BJ (cell line): ENCODE measurements around the gene RNPEP. TPM values are rescaled to one million over a fixed set of nuclear protein-coding genes. Genes with fewer than 3 reads are reported as not detected.

Experiments used
- CTCF ChIA-PET: fragments of 350-600 bp; formaldehyde crosslinking; extraction: SDS; loops from one replicate; lab custom pipeline; 2021; ENCODE audit warnings: antibody characterized with exemption, inconsistent platforms; lab: Yijun Ruan, JAX
- POLR2A ChIA-PET: fragments of 300-600 bp; sonication (Branson Sonifier 250); formaldehyde crosslinking; extraction: SDS; loops from one replicate; lab custom pipeline; 2021; ENCODE audit warnings: antibody characterized with exemption; lab: Charles Lee
- DNase-seq: peaks from one replicate; pipeline ENCODE4 v3.0.0-alpha.2; 2011; ENCODE audit warnings: low read depth
- H3K27me3 ChIP-seq: 2 replicates; pipeline ENCODE4 v1.6.0; 2011; ENCODE audit warnings: low read length; ENCODE audit not compliant: control insufficient read depth, insufficient read depth
- H3K36me3 ChIP-seq: 2 replicates; pipeline ENCODE4 v1.5.1; 2011; ENCODE audit warnings: low read length; ENCODE audit not compliant: control insufficient read depth, insufficient read depth
- H3K4me3 ChIP-seq: 2 replicates; pipeline ENCODE4 v1.5.1; 2011; ENCODE audit warnings: low read depth, mild to moderate bottlenecking, control low read depth, low read length
- CTCF ChIP-seq: IDR thresholded peaks from 2 replicates; pipeline ENCODE4 v1.5.1; 2011; ENCODE audit warnings: low read depth, mild to moderate bottlenecking, control low read depth, inconsistent platforms, low read length, moderate library complexity; ENCODE audit not compliant: insufficient read depth
- polyA plus RNA-seq: library from polyadenylated mRNA; depleted of rRNA; stranded (reverse); fragments of >200 nt; gene quantifications from 2 replicates; pipeline ENCODE4 v1.2.3, GENCODE V29; 2011

The RNPEP gene
- polyA plus RNA-seq, 1 experiment: 51.5 TPM

- Histone ChIP-seq H3K27me3 (peaks cover 4% of the 10 kb centered on the region; the same call in 1 of the 2 replicates), H3K36me3 (no peaks in the 10 kb centered on the region), H3K4me3 (no peak overlapping the region)
- ChIA-PET POLR2A (no interaction called here), CTCF (interaction anchor here (0.5 to 1.0 kb wide), 2 partner anchors 24 to 1261 kb away, joined by 3 read pairs; no protein-coding TSS in a partner anchor)
- no peak for TF ChIP-seq CTCF
- no peak for DNase-seq
Observed at GRCh38 chr1:202031796-202032195, 49.3 kb downstream of the RNPEP start.

- POLR2A ChIA-PET: no interaction called here
Observed at GRCh38 chr1:202034149-202034682, 51.8 kb downstream of the RNPEP start.

GRCh38 chr1:202034683-202035462 is 52.4 kb downstream of the RNPEP start:
- POLR2A ChIA-PET: no interaction called here
- CTCF ChIA-PET: interaction anchor here (0.9 to 1.5 kb wide), 4 partner anchors 20 to 43 kb away, joined by 3 to 5 read pairs (median 4); no protein-coding TSS in a partner anchor
- H3K4me3 ChIP-seq: no peak overlapping the region
- H3K27me3 ChIP-seq: peaks cover 6% of the 10 kb centered on the region; the same call in 1 of the 2 replicates
- DNase-seq: peak; percentile 70
- no peak for TF ChIP-seq CTCF
- no peaks in the 10 kb centered on the region for H3K36me3 ChIP-seq

More at GRCh38 chr1:202034149-202034682, 51.8 kb downstream of the RNPEP start:
- Histone ChIP-seq H3K27me3 (peaks cover 6% of the 10 kb centered on the region; the same call in 1 of the 2 replicates), H3K36me3 (no peaks in the 10 kb centered on the region), H3K4me3 (no peak overlapping the region)
- TF ChIP-seq CTCF: no peak
- CTCF ChIA-PET: interaction anchor here (1.3 kb wide), 2 partner anchors 25 to 34 kb away, joined by 4 to 5 read pairs; no protein-coding TSS in a partner anchor
- no peak for DNase-seq

GRCh38 chr1:202036595-202037387 is 54.3 kb downstream of the RNPEP start:
- no peak for DNase-seq
- no peak overlapping the region for H3K4me3 ChIP-seq
- no peaks in the 10 kb centered on the region for H3K36me3 ChIP-seq
- no peak for TF ChIP-seq CTCF
- CTCF ChIA-PET: interaction anchor here (0.6 to 1.5 kb wide), 2 partner anchors 41 to 64 kb away, joined by 3 read pairs; no protein-coding TSS in a partner anchor
- H3K27me3 ChIP-seq: peaks cover 6% of the 10 kb centered on the region; the same call in 1 of the 2 replicates
- POLR2A ChIA-PET: no interaction called here
